GM12878 (cell line): Measurements from ENCODE around the gene TK2. TPM values are rescaled to one million over a fixed set of nuclear protein-coding genes. Genes with fewer than 3 reads are reported as not detected.

Experiments used
- ATAC-seq: fragments of 200-7000 bp; cut with Tn5 transposase; 3 replicates; pipeline ENCODE4 v1.9.1; 2020; ENCODE audit warnings: mild to moderate bottlenecking, moderate library complexity
- BruUV-seq: library from RNA; stranded (reverse); fragments of 400-500 nt; replicated peaks from 2 replicates; lab custom pipeline; 2021; lab: Mats Ljungman, UMichigan
- CTCF ChIA-PET: fragments of 300-600 bp; sonication (Branson Sonifier 250); formaldehyde crosslinking; extraction: SDS; loops from one replicate; lab custom pipeline; 2021; ENCODE audit warnings: inconsistent platforms; lab: Yijun Ruan, JAX
- POLR2A ChIA-PET: fragments of 350-600 bp; formaldehyde crosslinking; extraction: SDS; loops from one replicate; lab custom pipeline; 2021; ENCODE audit warnings: inconsistent platforms; lab: Charles Lee
- RAD21 ChIA-PET: fragments of 300-600 bp; sonication (Branson Sonifier 250); formaldehyde crosslinking; loops from one replicate; lab custom pipeline; 2023; ENCODE audit warnings: antibody characterized with exemption; ENCODE audit not compliant: unreplicated experiment; lab: Charles Lee
- SMC1A ChIA-PET: fragments of 300-600 bp; sonication (Branson Sonifier 250); formaldehyde crosslinking; loops from one replicate; lab custom pipeline; 2023; ENCODE audit not compliant: unreplicated experiment, uncharacterized antibody; lab: Charles Lee
- DNase-seq: peaks from one replicate; pipeline ENCODE4 v3.0.0-alpha.2; 2011; ENCODE audit warnings: low read depth, low spot score
- FAIRE-seq: peaks from 3 replicates; lab custom pipeline; 2011; peaks lifted over from hg19 to GRCh38; lab: Jason Lieb, UNC
- H2AFZ ChIP-seq: 2 replicates; pipeline ENCODE4 v1.6.0; 2011; ENCODE audit warnings: low read depth, low read length, control low read depth; ENCODE audit not compliant: control insufficient read depth
- H3K27ac ChIP-seq: 2 replicates; pipeline ENCODE4 v1.5.1; 2011; ENCODE audit warnings: control low read depth; ENCODE audit not compliant: control insufficient read depth, insufficient read depth
- H3K27me3 ChIP-seq, 2 experiments: replicated peaks in 1 of 2; 2 replicates each; pipeline versions ENCODE4 v1.6.0 to v1.6.1; 2011; ENCODE audit warnings: low read length in 1 of 2; ENCODE audit not compliant: control insufficient read depth in 2 of 2, insufficient read depth in 2 of 2
- H3K36me3 ChIP-seq, 2 experiments: 2 replicates each; pipeline ENCODE4 v1.5.1; 2011; ENCODE audit warnings: low read length in 1 of 2; ENCODE audit not compliant: control insufficient read depth in 2 of 2, insufficient read depth in 2 of 2
- H3K4me1 ChIP-seq: 2 replicates; pipeline ENCODE4 v1.6.1; 2011; ENCODE audit warnings: mild to moderate bottlenecking, low read length, moderate library complexity, mixed read lengths; ENCODE audit not compliant: control insufficient read depth, insufficient read depth
- H3K4me2 ChIP-seq: 2 replicates; pipeline ENCODE4 v1.6.0; 2011; ENCODE audit warnings: control low read depth; ENCODE audit not compliant: control insufficient read depth, insufficient read depth
- H3K4me3 ChIP-seq: fragments of 200-600 bp; sonication (generic); 2 replicates; pipeline ENCODE4 v1.5.1; 2016
- H3K79me2 ChIP-seq: 2 replicates; pipeline ENCODE4 v1.6.0; 2011; ENCODE audit warnings: low read length; ENCODE audit not compliant: control insufficient read depth, insufficient read depth
- H3K9ac ChIP-seq: 2 replicates; pipeline ENCODE4 v1.8.0; 2011; ENCODE audit warnings: low read length, control low read depth, mixed read lengths; ENCODE audit not compliant: control insufficient read depth, insufficient read depth
- H3K9me3 ChIP-seq: replicated peaks from 3 replicates; pipeline ENCODE4 v1.5.1; 2011; ENCODE audit warnings: mild to moderate bottlenecking, low read length; ENCODE audit not compliant: control insufficient read depth, insufficient read depth
- H4K20me1 ChIP-seq: 2 replicates; pipeline ENCODE4 v1.6.0; 2011; ENCODE audit not compliant: control insufficient read depth, insufficient read depth
- BMI1 ChIP-seq: fragments of 450-650 bp; IDR thresholded peaks from 2 replicates; pipeline ENCODE4 v1.6.1; 2016; ENCODE audit warnings: mild to moderate bottlenecking, moderate library complexity, borderline replicate concordance
- E4F1 ChIP-seq: fragments of 450-650 bp; IDR thresholded peaks from 2 replicates; pipeline ENCODE4 v1.6.1; 2018; ENCODE audit warnings: borderline replicate concordance, mild to moderate bottlenecking; ENCODE audit not compliant: partially characterized antibody
- ELK1 ChIP-seq: IDR thresholded peaks from 2 replicates; pipeline ENCODE4 v1.6.1; 2012; ENCODE audit warnings: low read depth, low read length, improper control_type of control experiment
- EZH2 ChIP-seq: IDR thresholded peaks from 2 replicates; pipeline ENCODE4 v1.6.1; 2012; ENCODE audit warnings: low read depth, mild to moderate bottlenecking, control low read depth, inconsistent platforms, low read length, borderline replicate concordance; ENCODE audit not compliant: control insufficient read depth
- GATAD2B ChIP-seq: fragments of 450-650 bp; conservative IDR thresholded peaks from 2 replicates; pipeline ENCODE4 v1.6.1; 2017; ENCODE audit warnings: low read depth, mild to moderate bottlenecking, moderate library complexity
- KDM1A ChIP-seq: fragments of 200-600 bp; sonication (generic); IDR thresholded peaks from 2 replicates; pipeline ENCODE4 v1.6.1; 2016; ENCODE audit warnings: borderline replicate concordance
- MEF2B ChIP-seq: fragments of 450-650 bp; IDR thresholded peaks from 2 replicates; pipeline ENCODE4 v1.6.1; 2018; ENCODE audit warnings: mild to moderate bottlenecking, moderate library complexity; ENCODE audit not compliant: partially characterized antibody, poor library complexity, severe bottlenecking
- MLLT1 ChIP-seq: fragments of 450-650 bp; IDR thresholded peaks from 2 replicates; pipeline ENCODE4 v1.6.1; 2016; ENCODE audit warnings: mild to moderate bottlenecking
- NFXL1 ChIP-seq: fragments of 450-650 bp; IDR thresholded peaks from 2 replicates; pipeline ENCODE4 v1.6.1; 2017; ENCODE audit warnings: antibody characterized with exemption, mild to moderate bottlenecking, borderline replicate concordance
- SRF ChIP-seq, 2 experiments: IDR thresholded peaks; 2 replicates each; pipeline ENCODE4 v1.6.1; 2011; ENCODE audit warnings: low read depth in 2 of 2, low read length in 2 of 2, mild to moderate bottlenecking in 1 of 2, moderate library complexity in 1 of 2
- WGBS: methylation state at CpG from one replicate; pipeline ENCODE4 v1.1.6; 2016; ENCODE audit warnings: low lambda C conversion rate; ENCODE audit not compliant: insufficient replicate concordance, insufficient coverage; ENCODE audit errors: missing lambda C conversion rate; 5-methylcytosine and 5-hydroxymethylcytosine counted together
- in situ Hi-C: fragments of 300-500 bp; cut with MboI; formaldehyde crosslinking; loops from 9 replicates; pipeline ENCODE4 v1.14.3; 2018; ENCODE audit warnings: mixed read lengths
- intact Hi-C: fragments of 100-400 bp; cut with micrococcal nuclease; formaldehyde crosslinking; loops from one replicate; pipeline ENCODE4 v1.14.2; 2022; ENCODE audit not compliant: unreplicated experiment
- polyA plus RNA-seq, 11 experiments: library from polyadenylated mRNA; depleted of rRNA in 4 of 11; unstranded in 6 of 11; stranded (reverse) in 5 of 11; fragments of >200 nt; fragmentation: Nextera tagmentation in 4 of 11; fragmentation: Illumina TruSeq in 1 of 11; extraction: Ambion mirVana in 4 of 11; extraction: Trizol in 1 of 11; gene quantifications; 1 replicate in 1 of 11; 2 replicates in 10 of 11; pipeline versions ENCODE4 v1.2.1 to v1.2.3, GENCODE V29; 2011 to 2016; ENCODE audit warnings: inconsistent platforms in 2 of 11, missing spikeins in 2 of 11, low read depth in 1 of 11
- total RNA-seq, 4 experiments: library from RNA; depleted of rRNA in 3 of 4; stranded (reverse); fragments of >200 nt in 3 of 4; fragmentation: Illumina TruSeq in 1 of 4; extraction: Trizol in 1 of 4; gene quantifications; 2 replicates each; pipeline versions ENCODE4 v1.2.1 to v1.2.3, GENCODE V29; 2013 to 2021
- TF ChIP-seq, protein P1 (sequence below): IDR thresholded peaks from 2 replicates; pipeline ENCODE4 v1.6.1; 2011; ENCODE audit warnings: low read depth, mild to moderate bottlenecking, low read length, moderate library complexity, borderline replicate concordance; ENCODE audit errors: extremely low read depth

TK2 gene
- total and polyA plus RNA-seq, 10 of the 15 experiments (the other 5 are each of a cell fraction or from before 2014, with no cell fraction given): 1.3 to 12.4 (median 3.0) TPM

DNA sequence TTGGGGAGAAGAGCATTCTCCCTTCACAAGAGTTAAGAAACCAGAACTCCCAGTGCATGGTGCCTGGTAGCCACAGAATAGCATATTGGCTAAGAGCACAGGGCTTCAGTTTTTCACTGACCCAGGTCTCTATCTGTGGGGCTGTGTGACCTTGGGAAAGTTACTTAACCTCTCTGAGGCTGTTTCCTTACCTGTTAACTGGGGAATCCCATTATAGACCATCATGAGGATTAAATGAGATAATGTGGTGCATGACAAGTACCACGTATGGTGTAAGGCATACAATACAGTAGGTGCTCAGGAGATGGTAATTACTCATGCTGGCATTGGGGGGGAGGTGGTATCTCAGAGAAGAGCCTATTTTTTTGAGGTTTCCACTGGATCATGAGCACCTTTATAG is 89.2 kb downstream of the TK2 start:
- intact Hi-C loops (no loop called here), in situ Hi-C loops (no loop called here)
- no peaks in the 10 kb centered on the region for H3K4me1 ChIP-seq
- H3K27ac ChIP-seq: no peak overlapping the region
- H3K4me2 ChIP-seq: no peak overlapping the region
- no peaks in the 10 kb centered on the region for H3K79me2 ChIP-seq
- WGBS: 5% methylated on average over 1 of the region's 1 CpG
- SMC1A ChIA-PET: no interaction called here
- H3K27me3 ChIP-seq: peaks cover 0 to 5% of the 10 kb centered on the region in 2 experiments; a peak in 3 of 4 replicates
- TF ChIP-seq ELK1: no peak
- no peak for TF ChIP-seq KDM1A
- no peak for TF ChIP-seq BMI1
- TF ChIP-seq, protein P1, sequence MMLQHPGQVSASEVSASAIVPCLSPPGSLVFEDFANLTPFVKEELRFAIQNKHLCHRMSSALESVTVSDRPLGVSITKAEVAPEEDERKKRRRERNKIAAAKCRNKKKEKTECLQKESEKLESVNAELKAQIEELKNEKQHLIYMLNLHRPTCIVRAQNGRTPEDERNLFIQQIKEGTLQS: no peak
- RAD21 ChIA-PET: no interaction called here
- FAIRE-seq (no peak), DNase-seq (no peak), ATAC-seq (no peak)
- H3K9me3 ChIP-seq: no peaks in the 10 kb centered on the region; the same call in 2 of the 3 replicates
- H3K9ac ChIP-seq: no peak overlapping the region
- no peak overlapping the region for H2AFZ ChIP-seq
- H3K4me3 ChIP-seq: no peak overlapping the region
- POLR2A ChIA-PET: no interaction called here
- no peaks in the 10 kb centered on the region for H4K20me1 ChIP-seq
- no TSS peak for BruUV-seq
- CTCF ChIA-PET: no interaction called here
- no peaks in the 10 kb centered on the region for H3K36me3 ChIP-seq

DNA sequence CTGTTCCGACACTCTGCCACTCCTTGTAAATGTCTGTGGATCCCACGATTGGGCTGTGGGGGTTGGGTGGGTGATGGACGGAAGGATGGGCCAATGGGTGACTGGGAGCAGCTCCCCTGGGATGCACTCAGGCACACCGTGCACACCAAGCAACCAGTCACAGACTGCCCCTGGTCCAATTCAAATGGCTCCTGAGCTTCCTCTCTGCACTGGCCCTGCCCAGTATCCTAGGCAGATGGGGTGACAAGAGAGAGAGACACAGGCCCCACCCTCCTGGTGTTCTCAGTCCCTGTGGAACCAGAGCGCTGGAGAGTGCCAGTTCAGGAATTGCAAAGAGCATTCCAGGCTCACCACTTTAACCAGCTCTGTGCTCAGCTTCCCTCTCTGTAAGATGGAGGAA is 90.0 kb downstream of the TK2 start:
- no peak for FAIRE-seq
- intact Hi-C loops: no loop called here
- no peaks in the 10 kb centered on the region for H4K20me1 ChIP-seq
- TF ChIP-seq EZH2 (no peak), NFXL1 (no peak), MEF2B (no peak), MLLT1 (no peak), SRF (IDR thresholded peaks at IDR 0.05; ENCODE audit: low read depth in 2 of 2, low read length in 2 of 2) (no peak), E4F1 (no peak), GATAD2B (no peak)

More for the DNA sequence above, 90.0 kb downstream of the TK2 start:
- H2AFZ ChIP-seq: no peak overlapping the region
- ATAC-seq: no peak
- H3K4me2 ChIP-seq: no peak overlapping the region
- SMC1A ChIA-PET: no interaction called here
- CTCF ChIA-PET: no interaction called here
- H3K4me1 ChIP-seq: no peaks in the 10 kb centered on the region
- H3K4me3 ChIP-seq: no peak overlapping the region
- RAD21 ChIA-PET: no interaction called here
- H3K9ac ChIP-seq: no peak overlapping the region
- H3K79me2 ChIP-seq: no peaks in the 10 kb centered on the region
- no peak overlapping the region for H3K27ac ChIP-seq
- WGBS: 34% methylated on average over 5 of the region's 5 CpGs
- no TSS peak for BruUV-seq
- POLR2A ChIA-PET: interaction anchor here (0.7 kb wide), 1 partner anchor 9 kb away, joined by 3 read pairs; no protein-coding TSS in a partner anchor
- DNase-seq: no peak
- peaks cover 0 to 5% of the 10 kb centered on the region in 2 experiments; a peak in 3 of 4 replicates for H3K27me3 ChIP-seq
- in situ Hi-C loops: no loop called here
- no peaks in the 10 kb centered on the region for H3K36me3 ChIP-seq
- no peaks in the 10 kb centered on the region; the same call in 2 of the 3 replicates for H3K9me3 ChIP-seq
